Measurements from ENCODE around the gene CHTOP. TPM values are rescaled to one million over a fixed set of nuclear protein-coding genes. Genes with fewer than 3 reads are reported as not detected.
"Not testable (repeated sequence)": the region's sequence is repeated elsewhere in the genome, so short reads cannot be mapped to it uniquely, and the experiment has no call there.

CHTOP gene
- total RNA-seq, 1 donor from 2014 or later = 59.3 TPM

DNA sequence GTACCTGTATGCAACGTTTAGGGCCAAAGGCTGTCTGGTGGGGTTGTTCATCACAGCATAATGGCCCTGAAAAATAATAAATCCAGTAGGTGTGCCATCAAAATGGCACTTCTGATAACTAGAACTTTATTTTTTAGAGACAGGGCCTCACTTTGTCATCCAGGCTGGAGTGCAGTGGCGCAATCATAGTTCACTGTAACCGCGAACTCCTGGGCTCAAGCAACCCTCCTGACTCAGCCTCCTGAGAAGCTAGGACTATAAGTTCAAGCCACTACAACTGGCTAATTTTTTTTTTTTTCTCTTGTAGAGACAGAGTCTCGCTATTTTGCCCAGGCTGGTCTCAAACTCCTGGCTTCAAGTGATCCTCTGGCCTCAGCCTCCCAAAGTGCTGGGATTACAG lies 29.3 kb downstream of the CHTOP start:
- Mint-ChIP-seq H3K4me1 (ENCODE audit: unreplicated experiment) (peaks cover 14% of the 10 kb centered on the region), H3K27me3 (ENCODE audit: unreplicated experiment) (peaks cover 4% of the 10 kb centered on the region), H3K4me3 (ENCODE audit: unreplicated experiment) (no peak overlapping the region), H3K9me3 (ENCODE audit: unreplicated experiment) (no peaks in the 10 kb centered on the region), H3K36me3 (ENCODE audit: low read depth, unreplicated experiment) (peaks cover 44% of the 10 kb centered on the region), H3K27ac (ENCODE audit: unreplicated experiment) (no peak overlapping the region)
- no peak for TF ChIP-seq CTCF (IDR thresholded peaks at IDR 0.05; ENCODE audit: unreplicated experiment)
- DNase-seq (ENCODE audit: low spot score) = no peak

- peak overlapping the region; percentile 66 for H3K4me3 Mint-ChIP-seq (ENCODE audit: unreplicated experiment)
- no peak for TF ChIP-seq CTCF (IDR thresholded peaks at IDR 0.05; ENCODE audit: unreplicated experiment)
- H3K36me3 Mint-ChIP-seq (ENCODE audit: low read depth, unreplicated experiment) = peaks cover 48% of the 10 kb centered on the region
- no peak overlapping the region for H3K27ac Mint-ChIP-seq (ENCODE audit: unreplicated experiment)
- H3K9me3 Mint-ChIP-seq (ENCODE audit: unreplicated experiment) = no peaks in the 10 kb centered on the region
- peaks cover 22% of the 10 kb centered on the region for H3K4me1 Mint-ChIP-seq (ENCODE audit: unreplicated experiment)
- DNase-seq (ENCODE audit: low spot score) = no peak
- peaks cover 6% of the 10 kb centered on the region for H3K27me3 Mint-ChIP-seq (ENCODE audit: unreplicated experiment)
These were observed 33.6 kb downstream of the CHTOP start for GRCh38 chr1:153667439-153667838.

GRCh38 chr1:153668672-153669071 lies 34.8 kb downstream of the CHTOP start:
- not testable (repeated sequence) for H3K27me3 Mint-ChIP-seq (ENCODE audit: unreplicated experiment); DNase-seq (ENCODE audit: low spot score); H3K27ac Mint-ChIP-seq (ENCODE audit: unreplicated experiment); H3K9me3 Mint-ChIP-seq (ENCODE audit: unreplicated experiment)
- Mint-ChIP-seq H3K4me1 (ENCODE audit: unreplicated experiment) (peaks cover 22% of the 10 kb centered on the region), H3K36me3 (ENCODE audit: low read depth, unreplicated experiment) (peaks cover 43% of the 10 kb centered on the region), H3K4me3 (ENCODE audit: unreplicated experiment) (peak overlapping the region; percentile 76)

DNA sequence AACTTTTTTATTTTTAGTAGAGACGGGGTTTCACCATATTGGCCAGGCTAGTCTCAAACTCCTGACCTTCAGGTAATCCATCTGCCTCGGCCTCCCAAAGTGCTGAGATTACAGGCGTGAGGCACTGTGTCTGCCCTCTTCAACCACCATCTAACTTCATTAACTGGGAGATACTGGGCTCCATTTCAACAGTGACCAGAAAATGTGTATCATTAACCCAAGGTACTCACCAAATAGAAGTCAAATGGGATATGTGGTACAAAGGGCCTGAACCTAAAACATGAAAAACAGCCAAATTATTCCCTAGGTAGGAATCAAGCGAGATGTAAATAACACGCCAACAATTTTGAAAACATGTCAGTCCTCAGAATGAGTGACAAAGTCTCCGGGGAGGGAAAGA lies 35.7 kb downstream of the CHTOP start:
- no peak for DNase-seq (ENCODE audit: low spot score)
- H3K9me3 Mint-ChIP-seq (ENCODE audit: unreplicated experiment) = no peaks in the 10 kb centered on the region
- peaks cover 22% of the 10 kb centered on the region for H3K4me1 Mint-ChIP-seq (ENCODE audit: unreplicated experiment)
- H3K27me3 Mint-ChIP-seq (ENCODE audit: unreplicated experiment) = peaks cover 8% of the 10 kb centered on the region
- TF ChIP-seq CTCF (IDR thresholded peaks at IDR 0.05; ENCODE audit: unreplicated experiment) = no peak
- H3K4me3 Mint-ChIP-seq (ENCODE audit: unreplicated experiment) = no peak overlapping the region
- H3K27ac Mint-ChIP-seq (ENCODE audit: unreplicated experiment) = no peak overlapping the region
- peaks cover 37% of the 10 kb centered on the region for H3K36me3 Mint-ChIP-seq (ENCODE audit: low read depth, unreplicated experiment)

GRCh38 chr1:153670257-153670858 lies 36.5 kb downstream of the CHTOP start:
- DNase-seq (ENCODE audit: low spot score) = no peak
- no peak for TF ChIP-seq CTCF (IDR thresholded peaks at IDR 0.05; ENCODE audit: unreplicated experiment)
- H3K4me3 Mint-ChIP-seq (ENCODE audit: unreplicated experiment) = no peak overlapping the region
- H3K4me1 Mint-ChIP-seq (ENCODE audit: unreplicated experiment) = peaks cover 18% of the 10 kb centered on the region
- no peaks in the 10 kb centered on the region for H3K9me3 Mint-ChIP-seq (ENCODE audit: unreplicated experiment)
- H3K36me3 Mint-ChIP-seq (ENCODE audit: low read depth, unreplicated experiment) = peaks cover 29% of the 10 kb centered on the region
- H3K27ac Mint-ChIP-seq (ENCODE audit: unreplicated experiment) = no peak overlapping the region
- H3K27me3 Mint-ChIP-seq (ENCODE audit: unreplicated experiment) = peaks cover 8% of the 10 kb centered on the region
